ENCODE measurements around the gene ATF6B.

DNA sequence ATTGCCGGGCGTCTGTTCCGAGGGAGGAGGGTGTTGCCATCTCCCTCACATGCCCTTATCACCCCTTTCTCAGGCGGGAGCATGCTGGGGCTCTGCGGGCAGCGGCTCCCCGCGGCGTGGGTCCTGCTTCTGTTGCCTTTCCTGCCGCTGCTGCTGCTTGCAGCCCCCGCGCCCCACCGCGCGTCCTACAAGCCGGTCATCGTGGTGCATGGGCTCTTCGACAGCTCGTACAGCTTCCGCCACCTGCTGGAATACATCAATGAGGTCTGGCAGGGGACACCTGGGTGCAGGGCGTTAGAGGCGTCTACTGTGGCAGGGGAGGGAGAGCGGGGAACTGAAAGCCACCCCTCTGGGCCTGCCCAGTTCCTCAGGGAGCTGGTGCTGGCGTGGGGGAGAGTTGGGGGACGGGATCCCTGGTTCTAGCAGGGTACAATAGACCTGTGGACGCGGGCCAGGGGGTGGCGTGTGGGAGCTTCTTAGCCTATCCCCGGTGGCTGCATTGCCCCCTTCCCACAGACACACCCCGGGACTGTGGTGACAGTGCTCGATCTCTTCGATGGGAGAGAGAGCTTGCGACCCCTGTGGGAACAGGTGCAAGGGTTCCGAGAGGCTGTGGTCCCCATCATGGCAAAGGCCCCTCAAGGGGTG lies 26.6 kb upstream of the ATF6B start:
- TF ChIP-seq, protein P1, sequence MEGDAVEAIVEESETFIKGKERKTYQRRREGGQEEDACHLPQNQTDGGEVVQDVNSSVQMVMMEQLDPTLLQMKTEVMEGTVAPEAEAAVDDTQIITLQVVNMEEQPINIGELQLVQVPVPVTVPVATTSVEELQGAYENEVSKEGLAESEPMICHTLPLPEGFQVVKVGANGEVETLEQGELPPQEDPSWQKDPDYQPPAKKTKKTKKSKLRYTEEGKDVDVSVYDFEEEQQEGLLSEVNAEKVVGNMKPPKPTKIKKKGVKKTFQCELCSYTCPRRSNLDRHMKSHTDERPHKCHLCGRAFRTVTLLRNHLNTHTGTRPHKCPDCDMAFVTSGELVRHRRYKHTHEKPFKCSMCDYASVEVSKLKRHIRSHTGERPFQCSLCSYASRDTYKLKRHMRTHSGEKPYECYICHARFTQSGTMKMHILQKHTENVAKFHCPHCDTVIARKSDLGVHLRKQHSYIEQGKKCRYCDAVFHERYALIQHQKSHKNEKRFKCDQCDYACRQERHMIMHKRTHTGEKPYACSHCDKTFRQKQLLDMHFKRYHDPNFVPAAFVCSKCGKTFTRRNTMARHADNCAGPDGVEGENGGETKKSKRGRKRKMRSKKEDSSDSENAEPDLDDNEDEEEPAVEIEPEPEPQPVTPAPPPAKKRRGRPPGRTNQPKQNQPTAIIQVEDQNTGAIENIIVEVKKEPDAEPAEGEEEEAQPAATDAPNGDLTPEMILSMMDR (conservative IDR thresholded peaks at IDR 0.05; ENCODE audit: low read length) = peak; percentile 63
- TF ChIP-seq EZH2phosphoT487 (IDR thresholded peaks at IDR 0.05; ENCODE audit: borderline replicate concordance) = no peak
